Measurements from ENCODE around the gene BBX. TPM values are rescaled to one million over a fixed set of nuclear protein-coding genes. Genes with fewer than 3 reads are reported as not detected.

Gene BBX
- total and polyA plus RNA-seq, 2 donors from 2014 or later: 8.1 to 85.8 TPM

- Histone ChIP-seq H3K27ac (ENCODE audit: low read depth in 2 of 2, low read length in 2 of 2) (no peak overlapping the region), H3K4me3 (ENCODE audit: low read length in 3 of 3) (no peak overlapping the region), H3K36me3 (ENCODE audit: control insufficient read depth in 2 of 3, insufficient read depth in 3 of 3, low read length in 3 of 3) (no peaks in the 10 kb centered on the region), H3K9ac (ENCODE audit: low read length in 3 of 3) (no peak overlapping the region), H3K9me3 (ENCODE audit: control insufficient read depth in 2 of 3, insufficient read depth in 1 of 3, low read length in 3 of 3) (no peaks in the 10 kb centered on the region), H3K4me1 (ENCODE audit: control insufficient read depth in 2 of 3, insufficient read depth in 2 of 3, low read depth in 1 of 3, low read length in 3 of 3) (no peaks in the 10 kb centered on the region), H3K27me3 (ENCODE audit: control insufficient read depth, insufficient read depth, low read length) (no peaks in the 10 kb centered on the region)
- no peak for FAIRE-seq
- DNase-seq: no peak
- TF ChIP-seq CTCF (IDR thresholded peaks at IDR 0.05; ENCODE audit: borderline replicate concordance, extremely low read depth, insufficient read depth): no peak
- intact Hi-C loops (cut with DNase I): loop anchor here (10.0 kb wide), 1 partner anchor 88 kb away; no protein-coding TSS in a partner anchor
Observed at GRCh38 chr3:107756649-107757048, 233.9 kb downstream of the BBX start.

- no peak overlapping the region for H3K27ac ChIP-seq (ENCODE audit: low read depth in 2 of 2, low read length in 2 of 2)
- FAIRE-seq (no peak), DNase-seq (no peak)
- no peak overlapping the region for H3K9ac ChIP-seq (ENCODE audit: low read length in 3 of 3)
- intact Hi-C loops (cut with DNase I): loop anchor here (10.0 kb wide), 1 partner anchor 88 kb away; no protein-coding TSS in a partner anchor
- no peak for TF ChIP-seq CTCF (IDR thresholded peaks at IDR 0.05; ENCODE audit: borderline replicate concordance, extremely low read depth, insufficient read depth)
- no peaks in the 10 kb centered on the region for H3K4me1 ChIP-seq (ENCODE audit: control insufficient read depth in 2 of 3, insufficient read depth in 2 of 3, low read depth in 1 of 3, low read length in 3 of 3)
- H3K36me3 ChIP-seq (ENCODE audit: control insufficient read depth in 2 of 3, insufficient read depth in 3 of 3, low read length in 3 of 3): no peaks in the 10 kb centered on the region
- H3K4me3 ChIP-seq (ENCODE audit: low read length in 3 of 3): no peak overlapping the region
- H3K27me3 ChIP-seq (ENCODE audit: control insufficient read depth, insufficient read depth, low read length): no peaks in the 10 kb centered on the region
- H3K9me3 ChIP-seq (ENCODE audit: control insufficient read depth in 2 of 3, insufficient read depth in 1 of 3, low read length in 3 of 3): no peaks in the 10 kb centered on the region
Observed at GRCh38 chr3:107757140-107757539, 234.4 kb downstream of the BBX start.

GRCh38 chr3:107760144-107760543 is 237.4 kb downstream of the BBX start:
- FAIRE-seq (no peak), DNase-seq (no peak)
- no peaks in the 10 kb centered on the region for H3K9me3 ChIP-seq (ENCODE audit: control insufficient read depth in 2 of 3, insufficient read depth in 1 of 3, low read length in 3 of 3)
- H3K36me3 ChIP-seq (ENCODE audit: control insufficient read depth in 2 of 3, insufficient read depth in 3 of 3, low read length in 3 of 3): no peaks in the 10 kb centered on the region
- H3K9ac ChIP-seq (ENCODE audit: low read length in 3 of 3): no peak overlapping the region
- H3K4me3 ChIP-seq (ENCODE audit: low read length in 3 of 3): no peak overlapping the region
- TF ChIP-seq CTCF (IDR thresholded peaks at IDR 0.05; ENCODE audit: borderline replicate concordance, extremely low read depth, insufficient read depth): no peak
- H3K27me3 ChIP-seq (ENCODE audit: control insufficient read depth, insufficient read depth, low read length): no peaks in the 10 kb centered on the region
- intact Hi-C loops (cut with DNase I): no loop called here
- no peaks in the 10 kb centered on the region for H3K4me1 ChIP-seq (ENCODE audit: control insufficient read depth in 2 of 3, insufficient read depth in 2 of 3, low read depth in 1 of 3, low read length in 3 of 3)
- H3K27ac ChIP-seq (ENCODE audit: low read depth in 2 of 2, low read length in 2 of 2): no peak overlapping the region

GRCh38 chr3:107761391-107761790 is 238.6 kb downstream of the BBX start:
- Histone ChIP-seq H3K9ac (ENCODE audit: low read length in 3 of 3) (no peak overlapping the region), H3K27ac (ENCODE audit: low read depth in 2 of 2, low read length in 2 of 2) (no peak overlapping the region), H3K4me1 (ENCODE audit: control insufficient read depth in 2 of 3, insufficient read depth in 2 of 3, low read depth in 1 of 3, low read length in 3 of 3) (no peaks in the 10 kb centered on the region), H3K9me3 (ENCODE audit: control insufficient read depth in 2 of 3, insufficient read depth in 1 of 3, low read length in 3 of 3) (no peaks in the 10 kb centered on the region), H3K36me3 (ENCODE audit: control insufficient read depth in 2 of 3, insufficient read depth in 3 of 3, low read length in 3 of 3) (no peaks in the 10 kb centered on the region), H3K4me3 (ENCODE audit: low read length in 3 of 3) (no peak overlapping the region), H3K27me3 (ENCODE audit: control insufficient read depth, insufficient read depth, low read length) (no peaks in the 10 kb centered on the region)
- intact Hi-C loops (cut with DNase I): no loop called here
- FAIRE-seq (no peak), DNase-seq (no peak)
- TF ChIP-seq CTCF (IDR thresholded peaks at IDR 0.05; ENCODE audit: borderline replicate concordance, extremely low read depth, insufficient read depth): no peak

Data from kidney (tissue), 14 donors.